ENCODE data around the gene HPS3. TPM values are rescaled to one million over a fixed set of nuclear protein-coding genes. Genes with fewer than 3 reads are reported as not detected.
A peak's percentile ranks its signal among the peaks of the same experiment; 100 is the strongest.

The HPS3 gene
- total RNA-seq, 1 experiment from 2014 or later = 68.0 TPM

DNA sequence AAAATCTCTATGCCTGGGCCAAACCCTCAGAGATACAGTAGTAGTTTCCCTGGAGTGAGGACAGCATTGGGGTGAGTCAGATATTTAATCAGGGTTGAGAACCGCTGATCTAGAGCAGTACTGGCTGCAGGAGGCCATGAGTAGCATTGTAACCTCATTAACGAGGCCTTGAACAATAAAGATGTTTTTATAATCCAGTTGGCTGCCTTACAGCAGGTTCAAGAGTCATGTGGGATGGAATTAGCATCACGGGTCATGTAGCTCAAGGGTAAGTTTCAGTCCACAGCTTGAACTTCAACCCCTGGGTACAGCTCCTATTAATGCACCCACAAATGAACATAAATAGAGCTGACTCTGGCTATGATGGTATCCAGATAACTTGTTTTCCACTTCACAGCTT, 5.1 kb downstream of the HPS3 start:
- POLR2A ChIA-PET = no interaction called here
- no peaks in the 10 kb centered on the region for H3K36me3 ChIP-seq (ENCODE audit: control insufficient read depth, insufficient read depth, low read length)
- no TSS peak for BruUV-seq (replicated peaks)
- H3K27ac ChIP-seq (ENCODE audit: low read length) = peak overlapping the region; percentile 82
- in situ Hi-C loops (cut with HindIII; ENCODE audit: low pct_unique_long_range_greater_than_20kb, low sequenced_read_pairs) = no loop called here
- no peak overlapping the region; a peak in 1 of 4 replicates for H3K4me3 ChIP-seq (ENCODE audit: low read depth in 2 of 2, low read length in 2 of 2)
- no peaks in the 10 kb centered on the region for H3K9me3 ChIP-seq (ENCODE audit: control insufficient read depth, insufficient read depth, low read depth, low read length)
- peak; percentile 74 for ATAC-seq
- DNase-seq (ENCODE audit: low read depth, low spot score) = peak; percentile 15
- CTCF ChIA-PET = interaction anchor here (0.9 kb wide), 1 partner anchor 14 kb away, joined by 3 read pairs; no protein-coding TSS in a partner anchor
- no peaks in the 10 kb centered on the region for H3K27me3 ChIP-seq (ENCODE audit: control insufficient read depth, insufficient read depth, low read length)
- intact Hi-C loops (cut with micrococcal nuclease; ENCODE audit: unreplicated experiment) = no loop called here
- TF ChIP-seq POLR2AphosphoS5 (IDR thresholded peaks at IDR 0.05; ENCODE audit: low read depth, low read length) (peak; percentile 41; the same call in 1 of the 2 replicates), TCF7L2 (IDR thresholded peaks at IDR 0.05; ENCODE audit: low read depth, low read length) (peak; percentile 59), SIN3A (IDR thresholded peaks at IDR 0.05; ENCODE audit: borderline replicate concordance, insufficient read depth, low read depth, low read length) (no peak)
- TF ChIP-seq, protein P1, sequence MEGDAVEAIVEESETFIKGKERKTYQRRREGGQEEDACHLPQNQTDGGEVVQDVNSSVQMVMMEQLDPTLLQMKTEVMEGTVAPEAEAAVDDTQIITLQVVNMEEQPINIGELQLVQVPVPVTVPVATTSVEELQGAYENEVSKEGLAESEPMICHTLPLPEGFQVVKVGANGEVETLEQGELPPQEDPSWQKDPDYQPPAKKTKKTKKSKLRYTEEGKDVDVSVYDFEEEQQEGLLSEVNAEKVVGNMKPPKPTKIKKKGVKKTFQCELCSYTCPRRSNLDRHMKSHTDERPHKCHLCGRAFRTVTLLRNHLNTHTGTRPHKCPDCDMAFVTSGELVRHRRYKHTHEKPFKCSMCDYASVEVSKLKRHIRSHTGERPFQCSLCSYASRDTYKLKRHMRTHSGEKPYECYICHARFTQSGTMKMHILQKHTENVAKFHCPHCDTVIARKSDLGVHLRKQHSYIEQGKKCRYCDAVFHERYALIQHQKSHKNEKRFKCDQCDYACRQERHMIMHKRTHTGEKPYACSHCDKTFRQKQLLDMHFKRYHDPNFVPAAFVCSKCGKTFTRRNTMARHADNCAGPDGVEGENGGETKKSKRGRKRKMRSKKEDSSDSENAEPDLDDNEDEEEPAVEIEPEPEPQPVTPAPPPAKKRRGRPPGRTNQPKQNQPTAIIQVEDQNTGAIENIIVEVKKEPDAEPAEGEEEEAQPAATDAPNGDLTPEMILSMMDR (IDR thresholded peaks at IDR 0.05) = no peak
- TF ChIP-seq, protein P2, sequence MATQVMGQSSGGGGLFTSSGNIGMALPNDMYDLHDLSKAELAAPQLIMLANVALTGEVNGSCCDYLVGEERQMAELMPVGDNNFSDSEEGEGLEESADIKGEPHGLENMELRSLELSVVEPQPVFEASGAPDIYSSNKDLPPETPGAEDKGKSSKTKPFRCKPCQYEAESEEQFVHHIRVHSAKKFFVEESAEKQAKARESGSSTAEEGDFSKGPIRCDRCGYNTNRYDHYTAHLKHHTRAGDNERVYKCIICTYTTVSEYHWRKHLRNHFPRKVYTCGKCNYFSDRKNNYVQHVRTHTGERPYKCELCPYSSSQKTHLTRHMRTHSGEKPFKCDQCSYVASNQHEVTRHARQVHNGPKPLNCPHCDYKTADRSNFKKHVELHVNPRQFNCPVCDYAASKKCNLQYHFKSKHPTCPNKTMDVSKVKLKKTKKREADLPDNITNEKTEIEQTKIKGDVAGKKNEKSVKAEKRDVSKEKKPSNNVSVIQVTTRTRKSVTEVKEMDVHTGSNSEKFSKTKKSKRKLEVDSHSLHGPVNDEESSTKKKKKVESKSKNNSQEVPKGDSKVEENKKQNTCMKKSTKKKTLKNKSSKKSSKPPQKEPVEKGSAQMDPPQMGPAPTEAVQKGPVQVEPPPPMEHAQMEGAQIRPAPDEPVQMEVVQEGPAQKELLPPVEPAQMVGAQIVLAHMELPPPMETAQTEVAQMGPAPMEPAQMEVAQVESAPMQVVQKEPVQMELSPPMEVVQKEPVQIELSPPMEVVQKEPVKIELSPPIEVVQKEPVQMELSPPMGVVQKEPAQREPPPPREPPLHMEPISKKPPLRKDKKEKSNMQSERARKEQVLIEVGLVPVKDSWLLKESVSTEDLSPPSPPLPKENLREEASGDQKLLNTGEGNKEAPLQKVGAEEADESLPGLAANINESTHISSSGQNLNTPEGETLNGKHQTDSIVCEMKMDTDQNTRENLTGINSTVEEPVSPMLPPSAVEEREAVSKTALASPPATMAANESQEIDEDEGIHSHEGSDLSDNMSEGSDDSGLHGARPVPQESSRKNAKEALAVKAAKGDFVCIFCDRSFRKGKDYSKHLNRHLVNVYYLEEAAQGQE (IDR thresholded peaks at IDR 0.05; ENCODE audit: insufficient read depth in 1 of 2, low read depth in 2 of 2, low read length in 1 of 2) = no peak
- peaks cover 42% of the 10 kb centered on the region for H3K4me1 ChIP-seq (ENCODE audit: control insufficient read depth, insufficient read depth, low read length)

DNA sequence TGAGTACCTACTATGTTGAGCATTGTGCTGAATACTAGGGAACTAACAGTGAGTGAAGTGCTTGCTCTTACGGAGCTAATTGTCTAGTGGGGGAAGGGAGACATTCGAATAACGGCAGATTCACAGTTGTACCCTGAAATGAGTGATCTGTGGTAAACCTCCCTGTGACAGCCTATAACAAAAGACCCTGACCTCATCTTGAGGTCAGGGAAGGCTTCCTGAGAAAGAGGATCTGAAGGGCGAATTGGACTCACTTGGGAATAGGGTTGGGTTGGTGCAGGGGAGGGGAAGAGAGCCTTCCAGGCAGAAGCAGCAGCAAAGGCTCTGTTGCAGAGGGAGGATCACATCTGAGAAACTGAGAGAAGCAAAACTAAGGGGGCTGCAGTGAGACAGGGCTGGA, 13.2 kb downstream of the HPS3 start:
- intact Hi-C loops (cut with micrococcal nuclease; ENCODE audit: unreplicated experiment) = no loop called here
- DNase-seq (ENCODE audit: low read depth, low spot score) (no peak), ATAC-seq (no peak)
- Histone ChIP-seq H3K36me3 (ENCODE audit: control insufficient read depth, insufficient read depth, low read length) (peaks cover 18% of the 10 kb centered on the region), H3K27me3 (ENCODE audit: control insufficient read depth, insufficient read depth, low read length) (no peaks in the 10 kb centered on the region), H3K4me1 (ENCODE audit: control insufficient read depth, insufficient read depth, low read length) (no peaks in the 10 kb centered on the region), H3K27ac (ENCODE audit: low read length) (no peak overlapping the region), H3K4me3 (ENCODE audit: low read depth in 2 of 2, low read length in 2 of 2) (no peak overlapping the region), H3K9me3 (ENCODE audit: control insufficient read depth, insufficient read depth, low read depth, low read length) (no peaks in the 10 kb centered on the region)
- TF ChIP-seq SIN3A (IDR thresholded peaks at IDR 0.05; ENCODE audit: borderline replicate concordance, insufficient read depth, low read depth, low read length) = no peak
- TF ChIP-seq POLR2AphosphoS5 (IDR thresholded peaks at IDR 0.05; ENCODE audit: low read depth, low read length) = no peak
- no peak for TF ChIP-seq TCF7L2 (IDR thresholded peaks at IDR 0.05; ENCODE audit: low read depth, low read length)
- TF ChIP-seq, protein P2 (IDR thresholded peaks at IDR 0.05; ENCODE audit: insufficient read depth in 1 of 2, low read depth in 2 of 2, low read length in 1 of 2) = no peak
- TF ChIP-seq, protein P1 (IDR thresholded peaks at IDR 0.05) = no peak
- in situ Hi-C loops (cut with HindIII; ENCODE audit: low pct_unique_long_range_greater_than_20kb, low sequenced_read_pairs) = no loop called here
- ChIA-PET POLR2A (no interaction called here), CTCF (interaction anchor here (0.7 kb wide), 1 partner anchor 924 kb away, joined by 3 read pairs; no protein-coding TSS in a partner anchor)
- no TSS peak for BruUV-seq (replicated peaks)

Measured in Panc1 (cell line).